ENCODE data around the gene FAM78B. TPM values are rescaled to one million over a fixed set of nuclear protein-coding genes. Genes with fewer than 3 reads are reported as not detected.
A peak's percentile ranks its signal among the peaks of the same experiment; 100 is the strongest.

The FAM78B gene
- total and polyA plus RNA-seq, 2 of the 8 experiments (the other 6 are each of a cell fraction or from before 2014, with no cell fraction given), result 2.3 to 3.6 TPM

DNA sequence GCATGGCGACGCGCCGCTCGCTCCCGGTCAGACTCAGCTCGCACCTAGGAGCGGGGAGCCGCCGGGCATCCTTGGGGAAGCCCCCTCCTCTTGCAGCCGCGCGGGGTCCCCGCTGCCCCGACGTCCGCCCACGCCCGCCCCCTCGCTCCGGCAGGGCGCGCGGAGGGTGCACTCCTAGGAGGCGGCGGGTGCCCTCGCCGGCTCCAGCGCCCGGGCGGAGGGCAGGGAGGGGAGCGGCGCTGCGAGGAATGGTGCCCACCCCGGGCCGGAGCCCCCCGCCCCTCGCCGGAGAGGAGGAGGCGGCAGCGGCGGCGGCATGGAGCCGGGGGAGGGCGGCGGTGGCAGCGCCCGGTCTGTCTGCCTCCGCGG is 488 bp downstream of the FAM78B start (continued):
- TF ChIP-seq SAP30 (IDR thresholded peaks at IDR 0.05; ENCODE audit: insufficient read depth, insufficient replicate concordance, low read length) (no peak), RFX5 (IDR thresholded peaks at IDR 0.05; ENCODE audit: borderline replicate concordance, low read depth, low read length) (no peak), GTF2F1 (IDR thresholded peaks at IDR 0.05; ENCODE audit: borderline replicate concordance, low read depth, low read length) (no peak), EP300 (IDR thresholded peaks at IDR 0.05; ENCODE audit: borderline replicate concordance in 1 of 2, low read depth in 2 of 2, low read length in 2 of 2) (no peak), KDM4A (IDR thresholded peaks at IDR 0.05; ENCODE audit: low read depth, low read length, severe bottlenecking) (peak; percentile 17)
- TF ChIP-seq, protein P1, sequence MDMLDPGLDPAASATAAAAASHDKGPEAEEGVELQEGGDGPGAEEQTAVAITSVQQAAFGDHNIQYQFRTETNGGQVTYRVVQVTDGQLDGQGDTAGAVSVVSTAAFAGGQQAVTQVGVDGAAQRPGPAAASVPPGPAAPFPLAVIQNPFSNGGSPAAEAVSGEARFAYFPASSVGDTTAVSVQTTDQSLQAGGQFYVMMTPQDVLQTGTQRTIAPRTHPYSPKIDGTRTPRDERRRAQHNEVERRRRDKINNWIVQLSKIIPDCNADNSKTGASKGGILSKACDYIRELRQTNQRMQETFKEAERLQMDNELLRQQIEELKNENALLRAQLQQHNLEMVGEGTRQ (IDR thresholded peaks at IDR 0.05; ENCODE audit: low read length), result no peak
- TF ChIP-seq, protein P2, sequence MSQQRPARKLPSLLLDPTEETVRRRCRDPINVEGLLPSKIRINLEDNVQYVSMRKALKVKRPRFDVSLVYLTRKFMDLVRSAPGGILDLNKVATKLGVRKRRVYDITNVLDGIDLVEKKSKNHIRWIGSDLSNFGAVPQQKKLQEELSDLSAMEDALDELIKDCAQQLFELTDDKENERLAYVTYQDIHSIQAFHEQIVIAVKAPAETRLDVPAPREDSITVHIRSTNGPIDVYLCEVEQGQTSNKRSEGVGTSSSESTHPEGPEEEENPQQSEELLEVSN (IDR thresholded peaks at IDR 0.05), result no peak
